Measurements from ENCODE around the gene CCL22.

DNA sequence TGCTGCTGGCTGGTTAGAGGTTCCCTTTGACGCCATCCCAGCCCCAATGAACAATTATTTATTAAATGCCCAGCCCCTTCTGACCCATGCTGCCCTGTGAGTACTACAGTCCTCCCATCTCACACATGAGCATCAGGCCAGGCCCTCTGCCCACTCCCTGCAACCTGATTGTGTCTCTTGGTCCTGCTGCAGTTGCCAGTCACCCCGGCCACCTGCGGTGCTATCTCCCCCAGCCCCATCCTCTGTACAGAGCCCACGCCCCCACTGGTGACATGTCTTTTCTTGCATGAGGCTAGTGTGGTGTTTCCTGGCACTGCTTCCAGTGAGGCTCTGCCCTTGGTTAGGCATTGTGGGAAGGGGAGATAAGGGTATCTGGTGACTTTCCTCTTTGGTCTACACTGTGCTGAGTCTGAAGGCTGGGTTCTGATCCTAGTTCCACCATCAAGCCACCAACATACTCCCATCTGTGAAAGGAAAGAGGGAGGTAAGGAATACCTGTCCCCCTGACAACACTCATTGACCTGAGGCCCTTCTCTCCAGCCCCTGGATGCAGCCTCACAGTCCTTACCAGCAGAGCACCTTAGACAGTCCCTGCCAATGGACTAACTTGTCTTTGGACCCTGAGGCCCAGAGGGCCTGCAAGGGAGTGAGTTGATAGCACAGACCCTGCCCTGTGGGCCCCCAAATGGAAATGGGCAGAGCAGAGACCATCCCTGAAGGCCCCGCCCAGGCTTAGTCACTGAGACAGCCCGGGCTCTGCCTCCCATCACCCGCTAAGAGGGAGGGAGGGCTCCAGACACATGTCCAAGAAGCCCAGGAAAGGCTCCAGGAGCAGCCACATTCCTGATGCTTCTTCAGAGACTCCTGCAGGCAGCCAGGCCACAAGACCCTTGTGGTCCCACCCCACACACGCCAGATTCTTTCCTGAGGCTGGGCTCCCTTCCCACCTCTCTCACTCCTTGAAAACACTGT lies 25.0 kb downstream of the CCL22 start:
- TF ChIP-seq, protein P1, sequence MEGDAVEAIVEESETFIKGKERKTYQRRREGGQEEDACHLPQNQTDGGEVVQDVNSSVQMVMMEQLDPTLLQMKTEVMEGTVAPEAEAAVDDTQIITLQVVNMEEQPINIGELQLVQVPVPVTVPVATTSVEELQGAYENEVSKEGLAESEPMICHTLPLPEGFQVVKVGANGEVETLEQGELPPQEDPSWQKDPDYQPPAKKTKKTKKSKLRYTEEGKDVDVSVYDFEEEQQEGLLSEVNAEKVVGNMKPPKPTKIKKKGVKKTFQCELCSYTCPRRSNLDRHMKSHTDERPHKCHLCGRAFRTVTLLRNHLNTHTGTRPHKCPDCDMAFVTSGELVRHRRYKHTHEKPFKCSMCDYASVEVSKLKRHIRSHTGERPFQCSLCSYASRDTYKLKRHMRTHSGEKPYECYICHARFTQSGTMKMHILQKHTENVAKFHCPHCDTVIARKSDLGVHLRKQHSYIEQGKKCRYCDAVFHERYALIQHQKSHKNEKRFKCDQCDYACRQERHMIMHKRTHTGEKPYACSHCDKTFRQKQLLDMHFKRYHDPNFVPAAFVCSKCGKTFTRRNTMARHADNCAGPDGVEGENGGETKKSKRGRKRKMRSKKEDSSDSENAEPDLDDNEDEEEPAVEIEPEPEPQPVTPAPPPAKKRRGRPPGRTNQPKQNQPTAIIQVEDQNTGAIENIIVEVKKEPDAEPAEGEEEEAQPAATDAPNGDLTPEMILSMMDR (IDR thresholded peaks at IDR 0.05), result no peak
- no peak for TF ChIP-seq POLR2A (IDR thresholded peaks at IDR 0.05)
